Inflammatory macrophage treated with lipopolysaccharide for 4 hours (primary cell): ENCODE results near the gene RNF144B.
"Not testable (repeated sequence)": the region's sequence is repeated elsewhere in the genome, so short reads cannot be mapped to it uniquely, and the experiment has no call there.

Experiments used
- DNase-seq: peaks from one replicate; pipeline ENCODE4 v3.0.0-alpha.2; 2020

Gene RNF144B

GRCh38 chr6:18380158-18380836 is 6.9 kb upstream of the RNF144B start:
- DNase-seq, result peak; percentile 24

DNA sequence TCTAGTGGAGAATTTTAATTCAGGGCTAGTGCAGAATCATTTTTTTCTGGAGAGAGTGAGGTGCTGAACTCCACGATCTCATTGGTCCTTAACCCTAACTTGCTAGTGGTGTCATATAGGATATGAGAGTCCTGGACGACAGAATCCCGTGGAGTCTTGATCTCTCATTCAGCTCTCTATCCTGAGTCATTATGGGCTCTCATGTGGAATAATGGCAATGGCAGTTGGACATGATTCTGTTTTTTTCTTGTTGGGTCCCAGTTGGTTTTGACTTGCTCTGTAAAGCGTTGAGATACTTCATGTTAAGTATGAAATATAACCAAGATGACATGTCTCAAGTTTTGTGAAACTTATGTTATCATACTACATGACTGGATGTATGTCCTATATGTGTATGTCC is 6.3 kb upstream of the RNF144B start:
- no peak for DNase-seq

DNA sequence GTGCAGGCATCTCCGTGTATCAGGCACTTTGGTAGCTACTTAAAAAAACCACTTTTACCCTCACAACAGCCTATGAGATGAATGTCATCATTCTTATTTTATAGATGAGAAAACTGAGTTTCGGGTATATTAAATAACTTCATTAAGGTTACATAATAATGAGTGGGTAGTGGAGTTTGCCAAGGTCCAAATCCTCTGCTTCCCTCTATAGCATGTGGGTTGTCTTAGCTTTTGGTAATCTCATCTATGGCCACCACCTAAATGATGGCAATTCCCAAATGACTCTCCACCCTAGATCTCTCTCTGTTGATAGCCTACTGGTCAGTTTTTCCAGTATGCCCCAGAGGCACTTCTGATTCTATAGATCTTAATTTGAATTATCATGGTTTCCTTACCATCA is 3.7 kb upstream of the RNF144B start:
- DNase-seq, result no peak

GRCh38 chr6:18384621-18385020 is 2.5 kb upstream of the RNF144B start:
- DNase-seq, result no peak

DNA sequence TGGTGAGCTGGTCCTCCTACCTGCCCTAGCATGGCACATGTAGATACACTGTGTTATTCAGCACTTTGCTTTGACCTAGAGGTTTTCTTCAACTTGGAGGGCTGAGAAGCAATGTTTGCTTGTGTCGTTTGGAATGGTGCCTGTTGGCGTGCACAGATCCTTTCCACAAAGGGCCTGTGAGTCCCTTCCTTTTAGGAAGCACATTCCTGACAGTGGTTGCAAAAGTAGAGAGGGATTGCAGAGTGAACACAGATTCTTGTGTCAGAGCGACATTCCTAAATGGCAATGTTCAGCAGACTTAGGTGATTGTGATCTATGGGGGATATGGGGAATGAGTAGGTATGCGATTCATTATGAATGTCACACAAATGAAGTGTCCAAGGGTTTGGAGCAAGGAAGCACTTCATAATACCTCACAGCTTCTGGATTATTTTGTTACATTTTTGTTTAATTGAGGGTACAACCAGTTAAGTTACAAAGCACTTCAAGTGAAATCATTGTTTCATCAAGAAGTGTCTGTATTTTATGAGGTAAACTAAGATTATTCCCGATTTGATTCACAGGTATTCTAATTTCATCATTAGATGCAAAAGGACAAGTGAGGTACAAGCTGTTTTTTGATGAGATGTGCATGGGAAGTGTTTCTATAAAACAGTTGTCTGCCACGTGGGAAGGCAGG is 713 bp upstream of the RNF144B start:
- DNase-seq, result no peak

- DNase-seq, result peak; percentile 69
Observed at GRCh38 chr6:18388271-18388670, 1.1 kb downstream of the RNF144B start.

DNA sequence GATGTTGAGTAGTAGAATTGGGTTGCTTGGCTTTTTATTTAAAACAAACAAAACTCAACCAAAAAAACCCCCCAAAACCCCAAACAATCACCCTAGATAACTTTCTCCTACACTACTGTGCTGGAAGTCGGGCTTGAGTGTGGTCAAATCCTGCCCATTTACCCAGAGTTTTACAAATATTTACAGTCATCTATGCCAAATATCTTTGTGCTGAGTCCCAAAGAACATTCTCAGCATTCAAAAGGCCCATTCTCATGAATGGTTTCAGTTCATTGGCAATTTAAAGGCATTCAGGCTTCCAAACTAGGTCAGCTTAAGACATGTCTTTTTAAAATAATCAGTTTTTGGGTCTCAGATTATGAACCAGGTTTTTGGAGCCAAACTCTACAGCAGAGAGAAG is 1.8 kb downstream of the RNF144B start:
- DNase-seq, result no peak

- no peak for DNase-seq
Observed at GRCh38 chr6:18389479-18389878, 2.3 kb downstream of the RNF144B start.

DNA sequence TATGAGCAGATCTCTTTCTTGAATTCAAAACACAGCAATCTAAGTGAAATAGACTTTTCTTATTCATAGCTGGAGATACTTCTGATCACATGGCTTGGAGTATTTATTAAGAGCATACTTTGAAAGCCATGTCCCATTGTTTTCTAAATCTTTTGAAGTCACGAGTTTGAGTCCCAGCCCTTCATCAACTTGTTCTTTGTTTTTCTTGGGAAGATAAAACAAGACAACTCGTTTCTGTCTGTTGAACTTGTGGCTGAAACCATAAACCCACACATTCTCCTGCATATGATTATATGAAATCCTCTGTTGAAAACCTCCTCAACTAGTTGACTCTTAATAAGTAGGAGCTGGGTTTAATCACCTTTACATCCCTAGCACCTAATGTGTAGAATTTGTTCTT is 3.3 kb downstream of the RNF144B start:
- no peak for DNase-seq

DNA sequence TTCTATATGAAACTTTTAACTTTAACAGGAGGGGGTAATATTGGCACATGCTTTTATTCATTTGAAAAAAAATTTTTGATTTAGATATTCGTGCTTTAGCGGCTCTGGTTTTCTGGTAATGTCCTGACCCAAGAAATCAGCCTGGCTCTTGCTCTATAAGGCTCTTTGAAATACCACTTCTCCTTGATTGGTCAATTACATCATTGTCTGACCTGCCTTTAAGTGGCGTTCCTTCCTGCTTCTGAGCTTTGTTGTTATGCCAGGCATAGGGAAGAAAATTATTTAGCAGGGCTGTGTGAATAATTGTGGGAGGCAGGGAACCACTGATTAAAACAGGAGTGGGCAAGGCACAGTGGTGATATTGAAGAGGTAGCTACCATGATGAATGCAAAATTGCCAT is 3.9 kb downstream of the RNF144B start:
- DNase-seq, result peak; percentile 78

GRCh38 chr6:18392346-18392877 is 5.3 kb downstream of the RNF144B start:
- DNase-seq, result no peak

- no peak for DNase-seq
Observed at GRCh38 chr6:18393698-18394097, 6.5 kb downstream of the RNF144B start.

GRCh38 chr6:18395177-18395855 is 8.2 kb downstream of the RNF144B start:
- no peak for DNase-seq

GRCh38 chr6:18395856-18396197 is 8.7 kb downstream of the RNF144B start:
- DNase-seq, result no peak

- DNase-seq, result no peak
Observed at GRCh38 chr6:18397701-18398100, 10.6 kb downstream of the RNF144B start.

DNA sequence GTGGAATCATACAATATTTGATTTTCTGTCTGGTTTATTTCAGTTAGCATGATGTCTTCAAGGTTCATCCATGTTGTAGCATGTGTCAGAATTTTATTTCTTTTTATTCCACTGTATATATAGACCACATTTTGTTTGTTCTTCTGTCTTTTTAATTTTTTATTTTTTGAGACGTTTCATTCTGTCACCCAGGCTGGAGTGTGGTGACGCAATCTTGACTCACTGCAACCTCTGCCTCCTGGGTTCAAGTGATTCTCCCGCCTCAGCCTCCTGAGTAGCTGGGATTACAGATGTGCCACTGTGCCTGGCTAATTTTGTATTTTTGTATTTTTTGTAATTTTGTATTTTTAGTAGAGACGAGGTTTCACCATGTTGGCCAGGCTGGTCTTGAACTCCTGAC is 11.1 kb downstream of the RNF144B start:
- DNase-seq, result not testable (repeated sequence)

GRCh38 chr6:18400831-18401446 is 13.8 kb downstream of the RNF144B start:
- peak; percentile 84 for DNase-seq

DNA sequence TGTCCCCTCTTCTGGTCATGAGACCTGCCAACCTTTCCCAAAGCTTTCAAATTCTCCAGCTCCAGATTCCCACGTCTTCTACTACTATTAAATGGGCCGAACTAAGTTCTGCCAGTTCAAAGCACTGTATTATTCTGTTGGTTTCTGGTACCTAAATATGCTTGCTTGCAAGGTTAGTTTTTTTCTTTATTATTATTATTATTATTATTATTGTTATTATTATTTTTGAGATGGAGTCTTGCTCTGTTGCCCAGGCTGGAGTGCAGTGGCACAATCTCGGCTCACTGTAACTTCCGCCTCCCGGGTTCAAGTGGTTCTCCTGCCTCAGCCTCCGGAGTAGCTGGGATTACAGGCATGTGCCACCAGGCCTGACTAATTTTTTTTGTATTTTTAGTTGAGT is 17.8 kb downstream of the RNF144B start:
- not testable (repeated sequence) for DNase-seq

- DNase-seq, result peak; percentile 98
Observed at GRCh38 chr6:18405477-18406293, 18.5 kb downstream of the RNF144B start.

DNA sequence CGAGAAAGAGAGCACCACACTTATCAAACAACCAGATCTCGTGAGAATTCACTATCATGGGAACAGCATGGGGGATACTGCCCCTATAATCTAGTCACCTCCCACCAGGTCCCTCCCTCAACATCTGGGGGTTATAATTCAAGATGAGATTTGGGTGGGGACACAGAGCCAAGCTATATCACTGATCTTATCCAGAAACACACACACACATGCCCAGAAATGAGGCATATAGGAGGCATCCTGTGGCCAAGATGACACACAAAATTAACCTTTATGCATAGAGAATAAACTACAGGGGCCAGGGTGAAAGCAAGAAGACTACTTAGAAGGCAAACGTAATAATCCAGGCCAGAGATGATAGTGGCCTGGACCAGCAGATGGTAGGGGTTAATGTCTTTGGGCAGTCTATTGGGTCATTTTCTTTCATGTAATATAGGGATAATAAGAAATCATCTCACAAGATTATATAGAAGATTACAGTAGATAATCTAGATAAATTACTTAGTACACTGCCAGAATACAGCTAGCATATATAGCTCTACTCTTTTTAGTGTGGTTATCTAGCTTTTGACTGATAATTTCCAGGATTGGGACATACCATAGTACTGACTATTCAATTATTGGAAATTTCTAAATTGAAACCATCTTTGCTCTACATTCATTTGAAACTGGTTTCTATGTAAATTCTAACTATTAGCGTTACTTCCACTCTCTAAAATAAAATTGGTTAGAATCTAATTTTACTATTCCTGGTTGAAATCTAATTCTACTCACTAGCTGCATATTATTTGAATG is 20.0 kb downstream of the RNF144B start:
- peak; percentile 71 for DNase-seq

GRCh38 chr6:18409602-18410001 is 22.5 kb downstream of the RNF144B start:
- not testable (repeated sequence) for DNase-seq

DNA sequence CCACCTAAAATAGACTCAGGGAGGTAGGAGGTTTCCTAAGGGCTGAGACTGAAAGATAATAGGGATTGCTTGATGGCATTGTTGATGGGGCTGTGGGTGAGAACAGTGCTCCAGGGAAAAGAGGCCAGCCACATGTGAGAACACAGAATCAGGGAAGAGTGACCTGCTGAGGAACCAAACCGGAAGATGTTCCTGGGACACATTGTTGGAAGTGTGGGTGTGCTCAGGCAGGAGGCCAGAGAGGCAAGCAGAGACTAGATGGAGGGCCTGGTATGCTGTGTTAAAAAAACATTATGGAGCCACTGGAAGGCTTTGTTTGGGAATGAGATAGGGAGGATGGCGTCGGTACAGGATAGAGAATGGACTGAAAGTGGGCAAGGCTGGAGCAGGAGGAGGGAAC is 23.3 kb downstream of the RNF144B start:
- DNase-seq, result no peak
